Measurements from ENCODE around the gene SLCO2A1.

Gene SLCO2A1

DNA sequence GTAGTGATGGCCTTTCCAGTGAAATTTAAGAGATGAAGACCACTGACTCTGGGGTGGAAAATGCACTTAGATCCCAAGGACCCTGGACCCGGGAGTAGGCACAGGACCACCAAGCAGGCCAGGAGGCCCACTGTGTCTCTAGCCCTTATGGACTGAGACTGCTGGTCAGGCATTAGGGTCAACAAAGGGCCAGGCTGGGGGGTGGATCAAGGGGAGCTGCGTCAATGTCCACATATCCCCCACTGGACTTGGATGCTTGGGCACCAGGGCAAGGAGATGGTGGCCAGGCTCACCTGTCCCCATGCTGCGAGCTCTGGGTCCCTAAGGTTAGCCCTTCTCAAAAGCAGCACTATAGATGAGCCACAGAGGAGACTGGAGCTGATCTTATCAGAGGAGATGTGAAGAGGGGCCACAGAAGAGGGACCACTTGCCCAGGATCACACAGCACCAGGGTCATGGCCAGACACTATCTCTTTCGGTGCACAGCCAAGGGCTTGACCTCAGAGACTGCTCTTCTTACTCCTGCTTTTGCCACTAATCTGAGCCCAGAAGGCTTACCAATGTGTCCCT, 148.8 kb downstream of the SLCO2A1 start:
- no peak for DNase-seq

DNA sequence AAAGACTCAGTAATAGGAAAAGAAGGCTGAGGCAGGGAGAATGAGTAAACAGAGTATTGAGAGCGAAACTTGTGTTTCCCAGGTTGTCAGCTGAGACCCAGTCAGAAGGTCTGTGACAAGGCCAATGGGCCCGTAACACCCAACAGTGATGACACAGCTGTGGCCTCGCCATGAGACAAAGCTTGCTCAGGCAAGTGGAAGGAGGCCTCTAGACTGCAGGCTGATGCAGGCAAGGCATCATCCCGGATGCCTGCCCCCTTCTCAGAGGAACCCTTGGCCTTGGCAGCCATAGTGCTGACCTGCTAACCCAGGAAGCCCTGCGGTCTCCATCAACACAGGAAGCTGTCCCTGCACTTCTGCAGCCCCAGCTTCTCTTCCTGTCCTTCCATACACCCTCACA, 149.4 kb downstream of the SLCO2A1 start:
- no peak for DNase-seq

DNA sequence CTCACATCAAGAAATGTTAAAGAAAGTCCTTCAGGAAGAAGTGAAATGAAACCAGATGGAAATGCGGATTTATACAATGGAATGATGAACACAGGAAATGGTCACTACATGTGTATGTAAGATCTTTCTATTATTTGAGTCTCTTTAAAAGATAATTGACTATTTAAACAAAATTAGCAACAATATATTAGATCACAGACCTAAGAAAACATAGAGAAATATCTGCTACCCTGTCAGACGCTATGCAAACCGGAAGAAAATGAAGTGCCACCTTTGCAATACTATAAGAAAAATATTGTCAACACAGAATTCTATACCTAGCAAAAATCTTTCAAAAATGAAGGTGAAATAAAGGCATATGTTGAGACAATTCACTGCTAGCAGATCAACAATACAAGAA, 151.2 kb downstream of the SLCO2A1 start:
- no peak for DNase-seq
